Body of pancreas (tissue), 4 donors: Measurements from ENCODE around the gene LMO7. TPM values are rescaled to one million over a fixed set of nuclear protein-coding genes. Genes with fewer than 3 reads are reported as not detected.
"Not testable (repeated sequence)": the region's sequence is repeated elsewhere in the genome, so short reads cannot be mapped to it uniquely, and the experiment has no call there.

Experiments used
- ATAC-seq: fragments of 150-250 bp; one replicate; pipeline ENCODE4 v1.9.1; 2016
- DNase-seq, 4 donors: peaks; one replicate each; pipeline ENCODE4 v3.0.0-alpha.2; 2019
- H3K27ac ChIP-seq, 4 donors: fragments of 200-600 bp; sonication (generic); 1 replicate in 3 of 4; 2 replicates in 1 of 4; pipeline versions ENCODE4 v1.5.1 to v1.6.1; 2016 to 2019; ENCODE audit warnings: mild to moderate bottlenecking in 1 of 4, mixed read lengths in 1 of 4, moderate library complexity in 1 of 4
- H3K27me3 ChIP-seq, 2 donors: fragments of 200-600 bp; sonication (generic); one replicate each; pipeline ENCODE4 v1.6.0; 2016; ENCODE audit warnings: mild to moderate bottlenecking in 1 of 2
- H3K36me3 ChIP-seq, 2 donors: fragments of 200-600 bp; sonication (generic); replicated peaks in 1 of 2; 2 replicates each; pipeline ENCODE4 v1.5.1; 2016; ENCODE audit warnings: low read depth in 2 of 2; ENCODE audit not compliant: insufficient read depth in 1 of 2
- H3K4me1 ChIP-seq: fragments of 200-600 bp; sonication (generic); one replicate; pipeline ENCODE4 v1.6.0; 2016
- H3K4me3 ChIP-seq, 2 donors: fragments of 200-600 bp; sonication (generic); 1 replicate in 1 of 2; 2 replicates in 1 of 2; pipeline ENCODE4 v1.5.1; 2016 to 2019
- H3K9me3 ChIP-seq, 3 donors: fragments of 200-600 bp; sonication (generic); 1 replicate in 2 of 3; 2 replicates in 1 of 3; pipeline ENCODE4 v1.5.1; 2016
- POLR2A ChIP-seq, 3 donors: fragments of 450-650 bp; IDR thresholded peaks; one replicate each; pipeline ENCODE4 v1.6.1; 2016; ENCODE audit warnings: antibody characterized with exemption in 3 of 3, mild to moderate bottlenecking in 2 of 3
- WGBS, 2 donors: methylation state at CpG; one replicate each; pipeline ENCODE4 v1.1.5; 2017; 5-methylcytosine and 5-hydroxymethylcytosine counted together
- intact Hi-C: fragments of 100-400 bp; cut with DNase I; formaldehyde crosslinking; loops from one replicate; pipeline ENCODE4 v1.15.1; 2023
- total RNA-seq, 2 donors: library from RNA; depleted of rRNA; stranded (reverse); fragments of >200 nt; gene quantifications; one replicate each; pipeline ENCODE4 v1.1.0, GENCODE V29; 2016
- TF ChIP-seq, protein P1 (sequence below), 7 experiments: fragments of 450-650 bp in 4 of 7; fragments of 200-600 bp in 3 of 7; sonication (generic) in 3 of 7; IDR thresholded peaks; one replicate each; pipeline ENCODE4 v1.5.1; 2016 to 2019; ENCODE audit warnings: antibody characterized with exemption in 7 of 7

The LMO7 gene
- total RNA-seq, 2 donors from 2014 or later: 50.6 to 56.0 TPM

DNA sequence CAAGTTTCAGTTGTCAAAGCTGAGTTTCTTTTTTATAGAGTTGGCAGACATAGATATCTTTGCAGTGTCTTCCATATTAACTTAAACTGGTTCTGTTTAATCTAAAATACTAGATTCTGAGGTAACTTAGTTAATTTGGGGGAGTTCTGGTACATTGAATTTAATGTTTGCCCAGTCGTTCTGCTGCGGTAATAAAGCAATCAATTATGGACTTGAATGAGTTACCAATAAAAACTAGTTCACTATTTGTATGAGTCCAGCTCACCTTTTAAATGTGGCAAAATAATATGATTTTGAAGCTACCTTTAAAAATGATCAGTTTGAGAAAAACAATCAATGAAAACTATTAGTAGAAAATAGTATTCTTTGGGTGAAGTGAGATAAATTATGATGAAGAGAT is 90.2 kb downstream of the LMO7 start:
- Histone ChIP-seq H3K36me3 (no peaks in the 10 kb centered on the region), H3K4me3 (no peak overlapping the region), H3K9me3 (no peaks in the 10 kb centered on the region), H3K27ac (peak overlapping the region in 2 of 4 donors; percentile 55 to 65), H3K4me1 (peaks cover 7% of the 10 kb centered on the region), H3K27me3 (no peaks in the 10 kb centered on the region)
- DNase-seq (no peak), ATAC-seq (no peak)
- intact Hi-C loops: no loop called here
- 66% methylated on average over 2 of the region's 2 CpGs for WGBS, 2 donors
- no peak for TF ChIP-seq POLR2A (IDR thresholded peaks at IDR 0.05)
- TF ChIP-seq, protein P1, sequence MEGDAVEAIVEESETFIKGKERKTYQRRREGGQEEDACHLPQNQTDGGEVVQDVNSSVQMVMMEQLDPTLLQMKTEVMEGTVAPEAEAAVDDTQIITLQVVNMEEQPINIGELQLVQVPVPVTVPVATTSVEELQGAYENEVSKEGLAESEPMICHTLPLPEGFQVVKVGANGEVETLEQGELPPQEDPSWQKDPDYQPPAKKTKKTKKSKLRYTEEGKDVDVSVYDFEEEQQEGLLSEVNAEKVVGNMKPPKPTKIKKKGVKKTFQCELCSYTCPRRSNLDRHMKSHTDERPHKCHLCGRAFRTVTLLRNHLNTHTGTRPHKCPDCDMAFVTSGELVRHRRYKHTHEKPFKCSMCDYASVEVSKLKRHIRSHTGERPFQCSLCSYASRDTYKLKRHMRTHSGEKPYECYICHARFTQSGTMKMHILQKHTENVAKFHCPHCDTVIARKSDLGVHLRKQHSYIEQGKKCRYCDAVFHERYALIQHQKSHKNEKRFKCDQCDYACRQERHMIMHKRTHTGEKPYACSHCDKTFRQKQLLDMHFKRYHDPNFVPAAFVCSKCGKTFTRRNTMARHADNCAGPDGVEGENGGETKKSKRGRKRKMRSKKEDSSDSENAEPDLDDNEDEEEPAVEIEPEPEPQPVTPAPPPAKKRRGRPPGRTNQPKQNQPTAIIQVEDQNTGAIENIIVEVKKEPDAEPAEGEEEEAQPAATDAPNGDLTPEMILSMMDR (IDR thresholded peaks at IDR 0.05): no peak

DNA sequence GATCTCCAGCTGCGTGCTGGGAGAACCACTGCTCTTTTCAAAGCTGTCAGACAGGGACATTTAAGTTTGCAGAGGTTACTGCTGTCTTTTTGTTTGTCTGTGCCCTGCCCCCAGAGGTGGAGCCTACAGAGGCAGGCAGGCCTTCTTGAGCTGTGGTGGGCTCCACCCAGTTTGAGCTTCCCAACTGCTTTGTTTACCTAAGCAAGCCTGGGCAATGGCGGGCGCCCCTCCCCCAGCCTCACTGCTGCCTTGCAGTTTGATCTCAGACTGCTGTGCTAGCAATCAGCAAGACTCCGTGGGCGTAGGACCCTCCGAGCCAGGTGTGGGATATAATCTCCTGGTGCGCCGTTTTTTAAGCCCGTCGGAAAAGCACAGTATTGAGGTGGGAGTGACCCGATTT is 97.0 kb downstream of the LMO7 start:
- ATAC-seq, H3K9me3 ChIP-seq, H3K4me3 ChIP-seq, H3K27me3 ChIP-seq, H3K4me1 ChIP-seq, H3K36me3 ChIP-seq, intact Hi-C loops, H3K27ac ChIP-seq, DNase-seq: not testable (repeated sequence)
- 86 to 94% methylated on average over 6 to 9 of the region's 11 CpGs for WGBS, 2 donors

DNA sequence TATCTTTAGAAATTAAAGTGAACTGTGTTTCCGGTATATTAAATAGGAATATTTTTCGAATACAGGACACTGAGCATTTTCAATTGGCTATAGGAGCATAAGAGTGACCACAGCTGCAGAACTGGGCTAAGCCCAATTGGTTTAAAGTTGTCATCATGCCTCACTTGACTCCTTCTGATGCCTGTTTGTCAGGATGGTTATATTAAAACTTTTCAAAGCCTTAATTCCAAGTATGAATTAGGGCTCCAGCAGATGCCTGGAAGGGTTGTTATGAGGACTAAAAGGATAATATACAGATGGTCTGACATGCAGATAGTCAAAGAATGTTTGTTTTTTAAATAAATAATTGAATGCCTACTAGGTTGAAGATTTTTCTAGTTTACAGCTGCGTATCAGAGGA is 100.0 kb downstream of the LMO7 start:
- H3K27ac ChIP-seq: no peak overlapping the region
- H3K36me3 ChIP-seq: no peaks in the 10 kb centered on the region
- 90 to 91% methylated on average over 3 of the region's 3 CpGs for WGBS, 2 donors
- DNase-seq (no peak), ATAC-seq (no peak)
- H3K9me3 ChIP-seq: no peaks in the 10 kb centered on the region
- intact Hi-C loops: no loop called here
- no peaks in the 10 kb centered on the region for H3K27me3 ChIP-seq
- H3K4me3 ChIP-seq: no peak overlapping the region
- TF ChIP-seq POLR2A (IDR thresholded peaks at IDR 0.05): no peak
- TF ChIP-seq, protein P1 (IDR thresholded peaks at IDR 0.05): no peak
- no peaks in the 10 kb centered on the region for H3K4me1 ChIP-seq

DNA sequence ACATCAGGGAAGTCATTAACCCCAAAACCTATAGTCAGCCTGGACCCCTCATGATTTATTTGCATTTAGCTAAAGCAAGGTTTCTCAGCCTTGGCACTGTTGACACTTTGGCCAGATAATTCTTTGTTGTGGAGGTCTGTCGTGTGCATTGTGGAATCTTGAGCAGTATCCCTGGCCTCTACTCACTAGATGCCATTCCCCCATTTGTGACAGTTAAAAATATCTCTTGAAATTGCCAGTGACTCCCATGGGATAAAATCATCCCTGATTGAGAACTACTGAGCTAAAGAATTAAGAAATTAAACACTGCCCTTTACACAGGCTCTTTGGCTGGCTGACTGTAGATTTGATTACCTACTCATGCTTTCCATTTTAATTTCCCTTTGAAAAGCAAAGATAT is 102.7 kb downstream of the LMO7 start:
- Histone ChIP-seq H3K27ac (no peak overlapping the region), H3K36me3 (no peaks in the 10 kb centered on the region), H3K4me3 (no peak overlapping the region), H3K9me3 (no peaks in the 10 kb centered on the region), H3K27me3 (no peaks in the 10 kb centered on the region), H3K4me1 (no peaks in the 10 kb centered on the region)
- ATAC-seq (no peak), DNase-seq (no peak)
- WGBS, 2 donors: 62 to 68% methylated on average over 1 of the region's 1 CpG
- intact Hi-C loops: no loop called here
- TF ChIP-seq POLR2A (IDR thresholded peaks at IDR 0.05): no peak
- TF ChIP-seq, protein P1 (IDR thresholded peaks at IDR 0.05): no peak

DNA sequence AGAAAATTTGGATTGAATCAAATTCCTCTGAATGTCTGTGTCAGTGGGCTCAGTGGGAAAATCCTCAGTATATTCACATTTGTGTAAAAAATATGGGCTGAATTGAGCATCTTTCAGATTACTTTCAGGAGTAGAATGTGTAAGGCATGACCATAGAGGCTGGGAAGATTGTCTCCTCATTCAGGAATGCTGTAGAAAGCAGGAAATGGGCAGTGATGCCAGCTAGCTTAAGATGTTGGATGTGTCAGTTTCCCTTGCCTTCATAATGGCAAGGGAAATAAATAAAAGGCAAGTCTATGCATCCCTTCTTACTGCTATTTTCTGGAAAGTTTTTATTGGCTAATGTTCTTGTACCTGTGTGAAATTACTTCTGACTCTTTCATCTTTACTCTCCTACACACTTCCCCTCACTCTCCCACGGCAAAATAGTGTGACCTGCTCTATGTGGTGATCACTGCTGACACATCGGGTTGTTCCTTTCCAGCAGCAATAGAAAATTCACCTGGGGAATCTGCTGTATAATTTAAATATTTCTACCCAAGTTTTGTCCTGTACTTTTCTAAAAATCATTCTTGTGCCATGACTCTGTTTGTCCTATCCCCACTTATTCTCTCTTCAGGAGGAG is 103.2 kb downstream of the LMO7 start:
- 94 to 98% methylated on average over 2 of the region's 2 CpGs for WGBS, 2 donors
- intact Hi-C loops: no loop called here
- H3K9me3 ChIP-seq: no peaks in the 10 kb centered on the region
- H3K27me3 ChIP-seq: no peaks in the 10 kb centered on the region
- H3K4me3 ChIP-seq: no peak overlapping the region
- TF ChIP-seq, protein P1 (IDR thresholded peaks at IDR 0.05): no peak
- TF ChIP-seq POLR2A (IDR thresholded peaks at IDR 0.05): no peak
- H3K27ac ChIP-seq: no peak overlapping the region
- DNase-seq: no peak
- no peaks in the 10 kb centered on the region for H3K36me3 ChIP-seq
- ATAC-seq: no peak
- no peaks in the 10 kb centered on the region for H3K4me1 ChIP-seq
